H54 (cell line): ENCODE results near the gene KIF12.
"Not testable (repeated sequence)": the region's sequence is repeated elsewhere in the genome, so short reads cannot be mapped to it uniquely, and the experiment has no call there.

Source experiments
- DNase-seq: peaks from one replicate; pipeline ENCODE4 v3.0.0; 2011; ENCODE audit warnings: low spot score, mixed read lengths; ENCODE audit not compliant: insufficient read length
- FAIRE-seq: peaks from 3 replicates; lab custom pipeline; 2011; peaks lifted over from hg19 to GRCh38; lab: Jason Lieb, UNC
- POLR2A ChIP-seq: IDR thresholded peaks from 2 replicates; pipeline ENCODE4 v1.6.1; 2011; ENCODE audit warnings: low read depth, mild to moderate bottlenecking, low read length

Gene KIF12

GRCh38 chr9:114090798-114091197 lies 8.3 kb downstream of the KIF12 start:
- DNase-seq (no peak), FAIRE-seq (no peak)
- TF ChIP-seq POLR2A, result no peak

DNA sequence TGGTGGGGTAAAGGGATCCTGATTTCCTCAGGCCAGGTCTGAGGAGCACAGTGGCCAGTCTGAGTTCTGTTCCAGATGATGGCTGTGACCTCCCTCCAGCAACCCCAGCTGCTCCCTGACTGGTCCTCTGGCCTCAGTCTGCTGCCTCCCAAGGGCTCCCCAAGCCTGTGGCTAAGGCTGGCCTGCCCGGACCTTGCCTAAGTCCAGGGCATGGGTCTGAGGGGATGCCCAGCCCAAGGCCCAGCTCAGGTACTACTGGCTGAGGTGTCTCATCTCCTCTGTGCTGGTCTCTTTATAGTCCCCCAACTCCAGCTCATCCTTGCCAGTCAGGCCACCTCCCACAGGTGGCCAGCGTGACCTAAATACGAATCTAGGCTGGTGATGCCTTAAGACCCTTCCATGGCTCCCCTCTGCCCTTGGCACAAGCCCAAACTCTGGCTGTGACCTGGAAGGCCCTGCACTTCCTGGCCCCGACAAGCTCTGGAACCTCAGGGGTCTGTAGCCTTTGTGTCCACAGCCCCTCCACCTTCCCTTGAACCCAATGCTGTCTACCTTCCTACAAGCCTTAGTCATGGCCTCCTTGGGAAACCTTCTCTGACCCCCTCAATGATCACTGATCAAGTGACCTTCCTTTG lies 9.8 kb downstream of the KIF12 start:
- no peak for DNase-seq
- TF ChIP-seq POLR2A, result no peak
- FAIRE-seq, result no peak

- FAIRE-seq, result no peak
- no peak for DNase-seq
Measured at GRCh38 chr9:114088571-114089170, 10.4 kb downstream of the KIF12 start.

GRCh38 chr9:114087721-114088120 lies 11.4 kb downstream of the KIF12 start:
- DNase-seq, result no peak
- no peak for TF ChIP-seq POLR2A
- FAIRE-seq, result no peak

More at GRCh38 chr9:114088571-114089170, 10.4 kb downstream of the KIF12 start:
- no peak for TF ChIP-seq POLR2A

DNA sequence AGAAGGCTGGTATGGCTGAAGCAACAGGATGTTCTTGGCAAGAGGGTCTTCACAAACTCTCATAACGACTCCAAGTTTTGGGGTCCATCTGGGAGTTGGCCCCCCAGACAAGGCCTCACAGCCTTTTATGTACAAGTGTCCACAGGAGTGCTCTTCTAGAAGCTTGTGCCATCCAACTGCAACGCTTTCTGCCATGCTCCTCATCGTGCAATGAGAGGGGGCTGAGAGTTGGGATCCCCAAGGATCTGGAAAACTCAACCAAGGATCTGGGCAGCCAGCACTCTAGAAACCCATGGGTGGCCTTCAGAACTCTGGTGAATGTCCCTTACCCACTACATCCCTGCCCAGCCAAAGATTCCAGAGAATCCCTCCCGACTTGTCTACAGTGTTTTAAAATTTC lies 12.5 kb downstream of the KIF12 start:
- TF ChIP-seq POLR2A, result no peak
- FAIRE-seq, result no peak
- no peak for DNase-seq

DNA sequence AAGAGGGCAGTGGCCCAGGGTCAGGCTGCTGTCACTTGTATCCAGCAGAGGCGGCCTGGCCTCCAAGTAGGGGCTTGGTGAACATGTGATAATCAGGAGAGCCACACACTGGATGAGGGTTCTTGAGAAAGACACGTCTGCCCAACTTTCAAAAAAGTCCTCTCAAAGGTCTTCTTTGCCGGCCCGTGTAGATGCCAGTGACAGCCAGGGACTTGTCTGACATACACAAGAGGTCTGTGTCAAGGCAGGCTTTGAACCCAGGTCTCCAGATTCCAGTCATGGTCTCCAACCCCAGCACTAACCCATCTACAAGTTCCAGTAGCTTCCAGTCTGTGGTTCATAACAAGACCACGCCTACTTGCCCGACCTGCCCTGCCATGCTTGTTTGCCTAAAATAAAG lies 13.1 kb downstream of the KIF12 start:
- DNase-seq (no peak), FAIRE-seq (no peak)
- no peak for TF ChIP-seq POLR2A

- FAIRE-seq (no peak), DNase-seq (no peak)
- no peak for TF ChIP-seq POLR2A
Measured at GRCh38 chr9:114085387-114085789, 13.7 kb downstream of the KIF12 start.

- no peak for FAIRE-seq
- TF ChIP-seq POLR2A, result no peak
- no peak for DNase-seq
Measured at GRCh38 chr9:114084282-114085073, 14.6 kb downstream of the KIF12 start.

- TF ChIP-seq POLR2A, result no peak
- FAIRE-seq (no peak), DNase-seq (no peak)
Measured at GRCh38 chr9:114083666-114084065, 15.4 kb downstream of the KIF12 start.

GRCh38 chr9:114082763-114083412 lies 16.2 kb downstream of the KIF12 start:
- FAIRE-seq, DNase-seq: not testable (repeated sequence)

DNA sequence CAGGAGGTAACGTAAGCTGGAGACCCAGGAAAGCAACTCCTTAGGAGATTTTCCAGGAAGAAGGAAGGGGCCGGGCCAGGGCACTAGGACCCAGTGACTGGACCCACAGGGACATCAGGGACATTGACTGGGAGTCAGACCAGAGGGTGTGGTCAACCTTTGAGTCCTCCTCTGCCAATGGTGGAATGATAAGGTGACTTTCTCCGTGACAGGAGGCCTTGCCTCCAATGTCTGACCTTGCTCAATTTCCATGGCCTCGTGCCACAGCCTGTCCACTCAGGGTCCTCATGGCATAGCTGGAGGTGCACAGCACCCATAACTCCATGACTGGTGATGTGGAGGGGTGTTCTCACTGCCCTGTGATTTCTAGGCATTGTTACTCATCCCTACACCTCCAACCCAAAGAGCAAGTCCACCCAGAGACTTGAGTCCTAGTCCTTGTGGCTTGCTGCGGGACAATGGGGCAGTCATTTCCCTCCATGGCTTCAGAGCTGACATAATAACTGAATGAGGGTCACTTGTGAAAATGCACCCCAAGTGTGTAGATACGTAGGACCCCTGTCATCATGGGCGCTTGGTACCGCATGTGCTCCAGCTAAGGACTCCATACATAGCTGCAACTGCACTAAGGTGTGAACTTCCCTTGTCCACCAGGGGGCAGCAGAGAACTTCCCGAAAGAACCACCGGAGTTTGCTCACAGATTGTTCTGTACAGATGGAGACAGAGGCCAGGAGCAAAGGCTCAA lies 16.9 kb downstream of the KIF12 start:
- TF ChIP-seq POLR2A, result no peak
- FAIRE-seq (peak; percentile 83), DNase-seq (peak; percentile 90)

GRCh38 chr9:114081441-114082016 lies 17.6 kb downstream of the KIF12 start:
- no peak for FAIRE-seq
- TF ChIP-seq POLR2A, result no peak
- no peak for DNase-seq
